ENCODE results near the gene GDF10.

The GDF10 gene

GRCh38 chr10:47329855-47330254 is 29.9 kb downstream of the GDF10 start:
- no peak for TF ChIP-seq CTCF (IDR thresholded peaks at IDR 0.05; ENCODE audit: low read depth, low read length)
- no peak overlapping the region for H3K4me3 ChIP-seq (ENCODE audit: low read depth, low read length)

- TF ChIP-seq CTCF (IDR thresholded peaks at IDR 0.05; ENCODE audit: low read depth, low read length): no peak
- no peak overlapping the region for H3K4me3 ChIP-seq (ENCODE audit: low read depth, low read length)
Observed at GRCh38 chr10:47330366-47330765, 30.4 kb downstream of the GDF10 start.

GRCh38 chr10:47330804-47331203 is 30.8 kb downstream of the GDF10 start:
- no peak for TF ChIP-seq CTCF (IDR thresholded peaks at IDR 0.05; ENCODE audit: low read depth, low read length)
- H3K4me3 ChIP-seq (ENCODE audit: low read depth, low read length): no peak overlapping the region

GRCh38 chr10:47331491-47331890 is 31.5 kb downstream of the GDF10 start:
- no peak overlapping the region for H3K4me3 ChIP-seq (ENCODE audit: low read depth, low read length)
- TF ChIP-seq CTCF (IDR thresholded peaks at IDR 0.05; ENCODE audit: low read depth, low read length): no peak

- no peak overlapping the region for H3K4me3 ChIP-seq (ENCODE audit: low read depth, low read length)
- no peak for TF ChIP-seq CTCF (IDR thresholded peaks at IDR 0.05; ENCODE audit: low read depth, low read length)
Observed at GRCh38 chr10:47331954-47332353, 32.0 kb downstream of the GDF10 start.

GRCh38 chr10:47332371-47332770 is 32.4 kb downstream of the GDF10 start:
- TF ChIP-seq CTCF (IDR thresholded peaks at IDR 0.05; ENCODE audit: low read depth, low read length): no peak

GRCh38 chr10:47332946-47333345 is 32.9 kb downstream of the GDF10 start:
- no peak for TF ChIP-seq CTCF (IDR thresholded peaks at IDR 0.05; ENCODE audit: low read depth, low read length)
- no peak overlapping the region for H3K4me3 ChIP-seq (ENCODE audit: low read depth, low read length)

More at GRCh38 chr10:47332371-47332770, 32.4 kb downstream of the GDF10 start:
- H3K4me3 ChIP-seq (ENCODE audit: low read depth, low read length): no peak overlapping the region

Data from WI38 (cell line).